Frontal cortex (tissue), 4 donors: ENCODE measurements around the gene FOXN3. TPM values are rescaled to one million over a fixed set of nuclear protein-coding genes. Genes with fewer than 3 reads are reported as not detected.

Source experiments
- DNase-seq, 2 donors: peaks; one replicate each; pipeline ENCODE4 v3.0.0; 2012; ENCODE audit warnings: low spot score in 2 of 2
- FAIRE-seq: peaks from 2 replicates; lab custom pipeline; 2012; peaks lifted over from hg19 to GRCh38; lab: Jason Lieb, UNC
- total RNA-seq: library from RNA; depleted of rRNA; stranded (reverse); fragments of >200 nt; gene quantifications from one replicate; pipeline ENCODE4 v1.2.3, GENCODE V29; 2014
- donor health status: control.
- donor health status: control.
- donor health status: control.

Gene FOXN3
- total RNA-seq, 1 donor from 2014 or later: 24.1 TPM

DNA sequence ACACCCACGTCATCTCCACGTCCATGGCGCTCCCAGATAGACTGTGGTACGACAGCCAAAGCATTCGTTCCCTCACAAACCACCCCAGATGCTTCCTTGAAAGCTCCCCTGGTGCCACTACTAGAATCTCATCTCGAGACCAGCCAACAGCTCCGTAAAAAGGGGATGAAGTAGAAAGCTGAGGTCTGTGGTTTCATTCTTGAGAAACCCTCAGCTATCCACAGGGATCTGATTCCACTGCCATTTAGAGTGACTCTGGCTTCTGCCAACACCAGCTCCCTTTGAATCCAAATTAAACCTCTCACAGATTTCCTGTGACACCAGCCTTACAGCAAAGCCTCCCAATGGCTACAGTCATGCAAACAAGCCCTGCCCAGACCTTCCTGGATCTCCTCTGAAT lies 18.5 kb upstream of the FOXN3 start:
- DNase-seq (no peak), FAIRE-seq (no peak)

DNA sequence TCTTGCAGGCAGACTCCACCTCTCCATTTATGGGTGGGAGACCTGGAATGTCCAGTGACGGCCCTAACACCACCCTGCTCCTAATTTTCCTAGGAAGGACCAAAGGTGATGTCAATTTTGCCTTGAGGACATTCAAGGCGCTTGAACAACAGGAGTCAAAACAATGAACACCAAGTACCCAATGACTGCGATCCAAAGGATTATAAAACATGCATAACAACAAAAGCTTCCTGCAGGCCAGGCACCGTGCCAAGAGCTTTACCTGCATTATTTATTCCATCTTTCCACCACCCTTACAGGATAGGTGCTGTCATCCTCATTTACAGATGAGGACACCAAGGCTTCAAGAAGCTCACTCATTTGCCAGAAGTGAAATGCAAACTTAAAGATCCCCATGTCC lies 15.2 kb upstream of the FOXN3 start:
- no peak for DNase-seq
- FAIRE-seq: no peak

DNA sequence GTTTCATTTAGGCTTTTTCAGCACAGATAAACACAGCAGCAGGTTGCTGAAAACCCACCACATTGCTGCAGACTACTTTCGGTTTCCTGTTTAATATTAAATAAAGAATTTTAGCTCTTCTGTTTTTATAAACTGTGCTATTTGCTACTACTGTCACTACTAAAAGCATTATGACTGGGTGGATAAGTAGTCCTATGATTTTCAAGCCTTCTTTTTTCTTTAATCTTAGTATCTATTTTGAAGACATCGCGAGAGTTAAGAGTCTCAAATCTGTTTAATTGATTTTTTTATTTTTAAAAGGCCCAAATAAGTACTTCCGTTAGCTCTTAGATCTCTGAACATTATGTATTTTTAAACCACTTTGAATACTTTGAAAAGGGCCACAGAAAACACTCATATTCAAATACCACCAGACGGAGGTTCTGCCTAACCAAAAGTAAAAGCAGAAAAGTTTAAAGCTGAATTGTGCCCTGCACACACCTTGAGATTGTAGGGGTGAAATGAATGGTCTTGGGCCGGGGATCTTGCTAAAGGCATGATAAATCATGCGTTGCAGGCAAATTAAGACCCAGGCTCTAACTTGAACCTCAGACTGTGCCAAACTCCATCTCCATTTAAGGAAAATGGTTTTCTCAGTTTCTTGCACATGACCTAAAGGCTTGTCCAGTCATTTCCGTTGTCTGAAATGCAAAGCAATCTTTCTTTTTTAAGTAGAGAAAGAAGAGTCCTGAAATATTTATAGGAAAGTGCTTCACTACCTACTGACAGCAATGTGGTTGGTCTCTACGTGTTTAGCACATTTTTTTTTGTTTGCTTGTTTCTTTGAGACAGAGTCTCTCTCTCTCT lies 13.6 kb upstream of the FOXN3 start:
- no peak for FAIRE-seq
- DNase-seq: no peak

DNA sequence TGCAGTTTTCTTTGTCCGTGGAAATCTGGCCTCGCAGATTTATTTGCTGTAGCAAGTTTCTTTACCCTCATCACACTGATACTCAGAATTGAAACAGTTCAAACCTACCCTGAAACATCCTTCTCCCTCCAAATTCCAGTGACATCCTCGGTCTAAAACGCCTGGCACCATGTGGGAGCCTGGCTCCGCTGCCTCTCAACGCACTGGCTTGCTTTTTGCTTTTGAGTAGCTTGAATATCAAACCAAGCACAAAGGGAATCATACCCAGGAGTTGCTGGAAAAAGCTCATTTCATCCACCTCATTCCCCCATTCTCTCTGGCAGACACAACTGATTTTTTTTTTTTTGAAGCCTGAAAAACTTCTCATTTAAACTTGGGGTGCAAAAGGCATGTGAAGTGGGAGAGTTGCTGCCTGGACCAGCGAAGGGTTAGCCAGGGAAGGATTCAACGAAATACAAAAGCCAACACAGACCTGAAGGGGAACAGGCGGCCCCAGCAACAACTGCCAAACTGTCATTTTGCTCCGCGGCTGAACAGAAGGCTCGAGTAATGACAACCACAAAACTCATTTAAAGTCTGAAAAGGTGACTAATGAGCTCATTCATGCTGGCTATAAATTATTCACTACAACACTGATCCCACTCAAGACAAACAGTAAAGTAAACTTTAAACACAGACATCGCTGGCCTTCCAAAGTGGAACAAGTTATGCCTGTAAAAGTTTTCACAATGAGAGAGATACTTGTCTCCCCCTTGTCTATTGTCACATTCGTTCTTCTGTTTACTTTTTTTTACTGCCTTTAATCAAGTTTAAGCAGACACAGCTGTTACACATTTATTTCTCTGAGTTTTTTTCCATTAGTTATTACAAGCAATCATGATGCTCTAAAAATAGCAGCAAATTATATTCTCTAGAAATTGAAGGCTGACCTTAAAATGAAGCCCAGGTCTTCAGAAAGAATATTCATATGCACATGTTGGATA lies 12.5 kb upstream of the FOXN3 start:
- no peak for DNase-seq
- FAIRE-seq: no peak

DNA sequence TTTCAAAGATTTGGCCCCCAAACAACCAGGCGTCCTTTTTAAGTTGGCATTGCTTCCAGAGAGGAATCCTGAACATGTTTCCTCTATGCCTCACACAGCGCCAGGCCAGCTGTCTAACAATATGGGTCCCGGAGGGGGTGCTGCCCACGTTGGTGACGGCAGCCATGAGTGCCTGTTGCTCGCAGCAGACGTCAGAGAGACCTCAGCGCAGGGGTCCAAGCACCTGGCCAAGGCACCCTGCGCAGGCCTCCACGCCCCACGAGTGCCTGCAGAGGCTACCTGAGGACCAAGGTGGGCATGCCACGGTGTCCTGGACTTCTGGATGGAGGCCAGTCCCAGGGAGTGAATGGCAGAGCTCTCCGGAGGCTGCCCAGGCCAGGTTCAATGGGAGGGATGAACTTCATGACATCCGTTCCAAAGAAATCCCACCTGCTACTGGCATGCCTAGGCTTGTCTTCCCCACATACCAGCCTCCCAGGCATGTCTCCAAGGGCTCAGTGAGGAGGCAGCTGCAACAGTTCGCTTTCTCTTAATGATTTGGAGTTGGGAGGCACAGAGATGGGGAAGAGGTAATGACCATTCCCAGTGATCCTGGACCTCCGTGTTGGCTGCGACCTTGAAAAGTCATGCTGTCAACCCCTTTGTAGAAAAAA lies 11.6 kb upstream of the FOXN3 start:
- DNase-seq (no peak), FAIRE-seq (no peak)

DNA sequence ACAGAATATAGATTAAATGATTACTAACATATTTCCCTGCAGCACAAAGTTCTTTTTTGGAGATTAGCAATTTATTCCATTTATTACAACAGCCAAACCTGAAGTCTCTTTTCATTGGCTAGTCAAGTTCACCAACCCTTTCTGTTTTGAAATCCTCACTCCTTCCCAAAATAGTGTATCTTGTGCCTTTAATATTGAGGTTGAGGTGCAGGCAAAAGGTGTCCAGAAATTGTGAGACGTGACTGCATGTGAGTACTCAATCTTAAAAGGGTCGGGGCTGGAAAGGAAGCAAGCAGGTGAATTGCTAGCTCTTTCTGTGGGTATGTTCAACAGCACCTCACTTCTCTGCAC lies 11.1 kb upstream of the FOXN3 start:
- DNase-seq (no peak), FAIRE-seq (no peak)

DNA sequence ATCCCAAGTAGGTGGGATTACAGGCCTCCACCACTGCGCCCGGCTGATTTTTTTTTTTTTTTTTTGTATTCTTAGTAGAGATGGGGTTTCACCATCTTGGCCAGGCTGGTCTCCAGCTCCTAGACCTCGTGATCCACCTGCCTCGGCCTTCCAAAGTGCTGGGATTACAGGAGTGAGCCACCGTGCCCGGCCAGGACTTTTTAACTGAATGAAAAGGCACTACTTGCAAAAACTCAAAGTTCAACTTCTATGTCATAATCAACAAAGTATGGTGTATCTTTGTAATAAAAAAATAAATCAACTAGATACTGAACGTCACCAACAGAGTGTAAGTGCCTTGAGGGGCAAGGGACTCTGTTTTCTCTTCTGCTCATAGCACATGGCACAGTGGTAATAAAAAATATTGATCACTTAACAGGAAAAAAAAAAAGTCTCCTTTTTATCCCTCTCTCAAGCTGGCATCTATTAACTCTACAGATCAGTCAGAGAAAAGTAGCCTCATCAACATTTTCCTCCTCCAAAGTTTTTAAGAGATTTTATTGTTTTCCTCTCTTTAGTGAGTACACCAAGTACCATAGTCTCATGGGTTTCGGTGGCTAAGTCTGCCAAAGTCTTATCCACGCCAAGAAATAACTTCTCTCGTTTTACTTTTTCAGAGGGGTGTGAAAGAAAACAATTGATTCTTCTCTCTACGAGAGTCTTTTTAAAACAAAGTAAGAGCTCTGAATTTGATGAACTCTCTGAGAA lies 10.6 kb upstream of the FOXN3 start:
- FAIRE-seq (no peak), DNase-seq (no peak)

DNA sequence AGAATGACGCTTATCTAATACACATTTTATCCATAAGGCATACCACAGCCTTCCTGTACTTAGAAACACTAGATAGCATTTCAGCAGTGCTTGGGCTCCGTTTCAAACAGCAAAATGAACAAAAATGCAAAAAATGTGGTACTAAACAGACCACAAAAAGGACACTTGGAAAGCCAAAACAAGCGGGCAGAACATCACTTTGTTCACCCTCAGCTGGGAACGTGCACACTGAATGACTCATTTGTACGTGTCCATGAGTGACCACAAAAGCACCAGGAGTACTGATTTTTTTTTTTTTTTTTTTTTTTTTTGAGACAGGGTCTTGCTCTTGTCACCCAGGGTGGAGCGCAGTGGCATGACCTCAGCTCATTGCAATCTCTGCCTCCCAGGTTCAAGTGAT lies 8.9 kb upstream of the FOXN3 start:
- FAIRE-seq: no peak

DNA sequence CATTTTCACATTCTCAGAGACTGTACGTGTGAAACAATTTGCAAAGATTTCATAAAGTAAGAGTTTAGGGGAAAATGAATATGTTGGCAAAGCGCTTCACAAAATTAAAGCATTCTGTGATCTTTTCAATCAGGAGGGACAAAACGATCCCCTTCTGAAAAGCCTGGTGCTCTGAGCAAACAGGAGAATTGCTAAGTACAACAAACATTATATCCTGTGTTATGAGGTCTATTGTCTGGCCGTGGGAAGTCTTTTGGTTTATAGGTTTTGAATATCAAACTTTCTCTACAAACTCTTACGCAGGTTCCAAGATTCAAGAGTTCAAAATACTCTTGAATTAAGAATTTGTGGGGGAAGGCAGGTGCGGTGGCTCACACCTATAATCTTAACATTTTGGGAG lies 7.2 kb upstream of the FOXN3 start:
- no peak for DNase-seq
- no peak for FAIRE-seq

More for the DNA sequence above, 8.9 kb upstream of the FOXN3 start:
- no peak for DNase-seq

DNA sequence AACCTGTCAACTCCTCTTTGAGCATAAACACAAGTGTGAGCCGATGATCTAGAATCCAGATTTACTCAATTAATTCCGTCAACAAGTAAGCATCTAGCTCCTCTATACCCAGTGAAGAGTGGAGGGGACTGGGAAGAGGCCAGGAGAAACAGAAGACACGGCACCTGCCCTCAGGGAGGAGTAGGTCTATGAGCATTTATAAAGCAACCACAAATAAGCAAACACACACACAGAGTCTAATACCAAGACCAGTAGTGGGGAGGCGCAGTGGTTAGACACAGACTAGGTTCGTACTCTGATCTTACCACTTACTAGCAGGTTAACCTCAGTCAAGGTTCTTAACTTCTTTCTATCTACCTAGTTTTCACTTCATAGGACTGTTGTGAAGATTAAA lies 5.9 kb upstream of the FOXN3 start:
- no peak for FAIRE-seq
- no peak for DNase-seq

DNA sequence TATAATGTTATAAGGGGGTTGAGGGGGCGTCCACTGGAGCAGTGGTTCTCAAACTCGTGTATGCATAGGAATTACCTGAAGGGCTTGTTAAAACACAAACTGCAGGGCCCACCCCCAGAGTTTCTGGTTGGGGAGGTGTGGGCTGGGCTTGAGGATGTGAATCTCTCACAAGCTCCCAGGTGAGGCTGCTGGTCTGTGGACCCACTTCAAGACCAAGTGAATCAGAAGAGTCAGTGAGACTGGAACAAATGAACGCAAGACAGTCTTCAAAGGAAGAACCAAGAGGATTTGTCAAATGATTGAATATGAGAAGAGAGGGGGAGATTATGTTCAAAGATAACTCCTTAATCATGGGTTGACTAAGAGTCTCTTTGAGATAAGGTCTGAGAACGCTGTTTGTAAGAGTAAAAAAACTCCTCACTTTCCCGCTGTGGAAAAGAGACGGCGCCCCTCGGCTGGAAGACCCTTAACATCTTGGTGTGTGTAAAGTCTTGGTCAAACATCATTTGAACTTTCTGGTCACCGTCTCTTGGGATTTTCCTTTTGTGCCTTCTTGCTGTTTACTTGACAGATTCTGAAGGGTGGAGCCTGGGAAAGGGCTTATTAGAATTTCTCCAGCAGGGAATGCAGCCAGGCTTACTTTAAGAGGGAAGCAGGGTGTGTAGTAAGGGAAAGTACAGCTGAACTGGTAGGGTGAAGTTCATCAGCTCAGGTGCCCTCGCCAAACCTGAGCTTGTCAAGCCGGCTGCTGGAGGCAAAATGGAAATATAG lies 5.3 kb upstream of the FOXN3 start:
- DNase-seq (no peak), FAIRE-seq (no peak)

DNA sequence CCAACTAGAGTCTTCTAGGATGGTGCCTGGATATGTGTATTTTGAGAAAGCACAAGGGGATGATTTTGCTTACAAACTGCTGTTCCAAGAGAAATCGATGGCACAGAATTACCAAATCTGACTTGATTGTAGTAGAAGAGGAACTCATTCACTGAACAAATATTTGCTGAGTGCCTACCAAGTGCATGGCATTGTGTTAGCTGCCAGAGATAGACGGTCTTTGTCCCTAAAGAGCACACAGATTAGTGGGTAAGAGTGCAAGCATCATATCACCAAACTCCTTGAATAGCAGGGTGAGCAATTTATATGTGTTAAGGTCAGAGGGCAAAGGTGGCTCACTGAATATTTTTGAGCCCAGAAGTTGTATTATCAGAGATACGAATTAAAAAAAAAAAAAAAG lies 3.5 kb upstream of the FOXN3 start:
- FAIRE-seq (no peak), DNase-seq (no peak)

DNA sequence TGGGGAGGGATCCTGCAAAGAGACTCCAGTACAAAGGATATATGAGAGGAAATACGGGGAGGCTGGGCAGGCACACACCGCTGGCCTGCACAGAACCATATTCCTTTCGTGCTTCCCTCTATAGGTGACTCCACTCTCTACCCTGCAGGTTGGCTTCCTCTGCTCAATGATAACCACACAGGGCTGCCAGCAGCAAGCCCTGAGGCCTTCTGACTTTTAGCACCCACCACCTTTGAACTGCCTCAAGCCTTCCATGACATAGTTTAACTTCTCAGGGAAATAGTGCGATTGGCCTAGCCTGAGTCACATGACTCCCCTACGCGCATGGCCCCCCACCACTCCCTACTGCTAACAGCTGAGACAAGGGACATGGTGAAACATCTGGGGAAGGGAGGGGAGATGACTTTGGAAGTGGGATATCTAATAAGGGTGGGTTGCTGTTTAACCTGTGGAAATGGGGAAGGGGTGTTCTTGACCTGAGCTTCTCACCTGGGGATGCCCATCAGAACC lies 3.0 kb upstream of the FOXN3 start:
- FAIRE-seq (no peak), DNase-seq (no peak)

DNA sequence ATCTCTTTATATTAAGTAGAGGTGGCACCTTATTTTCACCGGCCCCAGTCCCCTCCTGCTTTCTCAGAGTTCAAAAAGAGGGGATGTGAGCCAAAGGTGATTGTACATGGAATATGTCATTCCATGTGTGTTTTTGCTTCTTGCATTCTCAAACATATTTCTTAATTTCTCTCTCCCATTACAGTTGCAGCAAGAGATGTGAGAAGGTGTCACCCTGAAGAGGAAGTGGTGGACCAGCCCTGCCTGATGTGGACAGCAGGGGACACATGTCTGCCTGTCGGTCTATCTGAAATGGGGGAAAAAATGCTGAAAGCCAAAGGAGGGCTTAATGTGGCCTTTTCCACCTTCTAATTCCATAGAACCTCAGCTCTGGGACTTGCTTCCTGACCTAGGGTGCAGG lies 1.9 kb upstream of the FOXN3 start:
- FAIRE-seq (no peak), DNase-seq (no peak)

DNA sequence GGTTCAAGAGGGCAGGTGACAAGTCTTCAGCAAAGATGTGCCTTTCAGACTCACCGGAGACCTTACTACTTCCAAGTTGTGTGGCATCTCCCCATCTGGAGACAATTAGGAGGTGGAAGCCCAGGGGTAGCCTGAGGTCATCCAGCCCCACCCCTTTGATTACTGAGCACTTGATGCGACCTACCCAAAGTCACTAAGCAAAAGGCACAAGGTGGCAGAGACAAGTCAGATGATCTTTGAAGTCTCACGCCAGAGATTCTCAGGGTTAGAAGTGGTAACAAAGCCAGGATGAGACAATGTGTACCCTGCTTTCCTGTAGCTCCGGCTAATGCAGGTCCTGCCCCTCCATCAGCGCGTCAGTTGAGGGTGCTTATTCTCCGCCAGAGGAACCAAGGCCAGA lies 1.4 kb upstream of the FOXN3 start:
- FAIRE-seq (no peak), DNase-seq (no peak)

DNA sequence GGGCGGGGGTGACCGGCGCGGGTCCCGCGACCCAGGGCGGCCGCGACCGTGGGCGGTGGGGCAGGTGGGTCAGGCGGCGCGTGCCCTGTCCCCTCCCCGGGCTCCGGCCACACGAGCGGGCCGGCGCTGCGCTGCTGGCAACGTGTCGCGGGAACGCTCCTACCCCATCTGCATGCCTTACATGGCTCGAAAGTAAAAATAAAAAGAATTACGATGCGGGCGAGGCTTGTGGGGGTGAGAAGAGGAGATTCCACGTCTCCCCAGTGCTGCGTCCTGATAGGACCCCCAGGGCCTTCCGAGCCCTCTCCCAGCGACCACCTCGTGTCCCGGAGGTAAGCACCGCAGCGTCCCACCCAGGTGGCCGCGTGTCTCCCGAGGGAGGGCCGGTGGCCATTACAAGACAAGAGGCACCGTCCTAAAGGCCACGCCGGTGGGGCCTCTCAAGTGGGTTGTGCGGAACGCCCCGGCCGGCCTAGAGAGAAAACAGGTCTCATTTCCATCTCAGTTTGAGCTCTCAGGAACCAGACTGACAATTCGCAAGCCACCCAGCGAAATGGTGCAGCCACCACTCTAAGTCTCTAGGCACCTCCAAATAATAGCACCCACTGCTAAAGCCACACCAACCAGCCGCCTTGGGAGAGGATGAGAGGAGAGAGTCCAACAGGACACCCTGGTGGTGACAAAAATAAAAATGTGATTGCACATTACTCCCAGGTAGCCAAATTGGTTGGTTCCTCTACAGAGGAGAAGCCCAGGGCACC lies 612 bp upstream of the FOXN3 start:
- DNase-seq (no peak), FAIRE-seq (no peak)

DNA sequence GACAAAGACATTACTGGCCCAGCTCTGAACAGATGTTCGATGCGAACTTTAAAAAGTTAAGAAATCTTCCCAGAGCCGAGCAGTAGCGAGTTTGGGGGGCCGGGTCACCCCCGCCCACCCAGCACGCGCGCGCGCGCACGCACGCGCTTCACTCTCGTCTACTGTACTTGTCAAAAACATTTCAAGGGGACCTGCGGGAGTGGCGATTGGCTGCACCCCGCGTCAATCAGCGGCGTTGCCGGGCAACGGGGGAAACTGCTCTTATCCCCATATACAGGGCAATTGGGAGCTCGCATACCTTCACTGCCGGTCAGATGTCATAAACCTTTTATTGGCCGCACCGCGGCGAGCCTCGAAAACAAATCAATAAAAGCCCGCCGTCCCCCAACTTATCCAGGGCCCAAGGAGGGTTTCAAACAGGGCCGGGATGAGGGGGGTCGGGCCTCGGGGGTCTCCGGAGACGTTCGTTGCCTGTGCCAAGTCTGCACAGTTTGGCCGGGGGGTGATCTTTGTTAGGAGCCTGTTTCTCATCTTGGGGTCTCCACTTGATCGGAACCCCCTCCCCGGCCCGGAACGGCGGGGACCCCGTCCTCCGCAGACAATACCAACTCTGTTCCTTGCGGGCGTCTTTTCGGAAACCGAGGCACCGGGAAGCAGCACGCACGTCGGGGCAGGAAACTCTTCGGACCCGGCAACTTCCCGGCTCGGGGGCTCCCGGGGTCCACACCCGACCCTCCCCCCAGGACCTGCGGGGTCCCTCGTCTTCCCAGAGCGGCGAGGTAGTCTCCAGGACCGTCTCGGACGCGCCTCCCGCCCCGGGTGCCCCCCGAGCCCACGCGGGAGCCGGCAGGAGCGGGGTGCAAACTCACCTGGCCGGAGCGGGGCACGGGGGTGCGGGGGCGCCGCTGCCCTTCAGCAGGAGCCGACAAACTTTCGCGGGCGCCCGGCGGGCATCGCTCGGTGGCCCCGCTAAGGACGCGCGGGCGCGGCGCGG lies 734 bp downstream of the FOXN3 start:
- FAIRE-seq: no peak
- peak; percentile 91 to 93 for DNase-seq
